Stomach smooth muscle (tissue), 2 donors: ENCODE data around the gene TTC39B.

ENCODE experiments used
- H3K27ac ChIP-seq: one replicate; pipeline ENCODE4 v1.7.0; 2013; ENCODE audit warnings: mild to moderate bottlenecking, low read length, inconsistent platforms
- H3K27me3 ChIP-seq, 2 donors: one replicate each; pipeline ENCODE4 v1.7.0; 2013; ENCODE audit warnings: low read length in 2 of 2; ENCODE audit not compliant: insufficient read depth in 2 of 2, control insufficient read depth in 1 of 2
- H3K36me3 ChIP-seq, 2 donors: one replicate each; pipeline ENCODE4 v1.7.0; 2013; ENCODE audit warnings: low read length in 2 of 2; ENCODE audit not compliant: control insufficient read depth in 2 of 2, insufficient read depth in 2 of 2
- H3K4me1 ChIP-seq: one replicate; pipeline ENCODE4 v1.7.0; 2013; ENCODE audit warnings: low read length; ENCODE audit not compliant: control insufficient read depth, insufficient read depth
- H3K4me3 ChIP-seq, 2 donors: one replicate each; pipeline ENCODE4 v1.7.0; 2013; ENCODE audit warnings: low read length in 2 of 2
- H3K9ac ChIP-seq, 2 donors: one replicate each; pipeline ENCODE4 v1.7.0; 2013; ENCODE audit warnings: low read length in 2 of 2, mild to moderate bottlenecking in 1 of 2
- H3K9me3 ChIP-seq, 2 donors: one replicate each; pipeline ENCODE4 v1.7.0; 2013; ENCODE audit warnings: low read length in 2 of 2; ENCODE audit not compliant: control insufficient read depth in 2 of 2
- donor health status: healthy.
- donor health status: Pancreatic carcinoma.

The TTC39B gene

GRCh38 chr9:15155323-15155722, 151.7 kb downstream of the TTC39B start:
- Histone ChIP-seq H3K9me3 (peaks cover 0 to under 1% of the 10 kb centered on the region in 2 donors), H3K9ac (no peak overlapping the region), H3K4me1 (peaks cover 9% of the 10 kb centered on the region), H3K36me3 (no peaks in the 10 kb centered on the region), H3K4me3 (no peak overlapping the region), H3K27me3 (no peaks in the 10 kb centered on the region), H3K27ac (peak overlapping the region; percentile 1)

GRCh38 chr9:15154677-15155076, 152.3 kb downstream of the TTC39B start:
- Histone ChIP-seq H3K4me1 (peaks cover 9% of the 10 kb centered on the region), H3K27ac (peak overlapping the region; percentile 1), H3K4me3 (peak overlapping the region in 1 of 2 donors; percentile 15), H3K36me3 (no peaks in the 10 kb centered on the region), H3K27me3 (no peaks in the 10 kb centered on the region), H3K9ac (no peak overlapping the region), H3K9me3 (peaks cover 0 to 2% of the 10 kb centered on the region in 2 donors)

- no peak overlapping the region for H3K9ac ChIP-seq
- no peaks in the 10 kb centered on the region for H3K27me3 ChIP-seq
- H3K4me3 ChIP-seq = no peak overlapping the region
- H3K9me3 ChIP-seq = peaks cover 0 to 2% of the 10 kb centered on the region in 2 donors
- H3K4me1 ChIP-seq = peaks cover 9% of the 10 kb centered on the region
- H3K27ac ChIP-seq = no peak overlapping the region
- H3K36me3 ChIP-seq = no peaks in the 10 kb centered on the region
Observed at GRCh38 chr9:15153961-15154360, 153.1 kb downstream of the TTC39B start.

- Histone ChIP-seq H3K27me3 (no peaks in the 10 kb centered on the region), H3K27ac (no peak overlapping the region), H3K36me3 (no peaks in the 10 kb centered on the region), H3K9ac (no peak overlapping the region), H3K4me1 (peaks cover 6% of the 10 kb centered on the region), H3K9me3 (peaks cover 0 to 2% of the 10 kb centered on the region in 2 donors), H3K4me3 (no peak overlapping the region)
Observed at GRCh38 chr9:15150939-15151338, 156.1 kb downstream of the TTC39B start.

GRCh38 chr9:15149450-15149849, 157.6 kb downstream of the TTC39B start:
- Histone ChIP-seq H3K9me3 (peaks cover 0 to 2% of the 10 kb centered on the region in 2 donors), H3K27me3 (no peaks in the 10 kb centered on the region), H3K4me1 (peaks cover 2% of the 10 kb centered on the region), H3K36me3 (no peaks in the 10 kb centered on the region), H3K9ac (no peak overlapping the region), H3K4me3 (no peak overlapping the region), H3K27ac (no peak overlapping the region)

- H3K27ac ChIP-seq = no peak overlapping the region
- no peaks in the 10 kb centered on the region for H3K27me3 ChIP-seq
- H3K4me1 ChIP-seq = peaks cover 2% of the 10 kb centered on the region
- H3K36me3 ChIP-seq = no peaks in the 10 kb centered on the region
- H3K4me3 ChIP-seq = no peak overlapping the region
- peaks cover 0 to 2% of the 10 kb centered on the region in 2 donors for H3K9me3 ChIP-seq
- no peak overlapping the region for H3K9ac ChIP-seq
Observed at GRCh38 chr9:15146268-15146700, 160.7 kb downstream of the TTC39B start.

- Histone ChIP-seq H3K4me3 (no peak overlapping the region), H3K27me3 (no peaks in the 10 kb centered on the region), H3K27ac (no peak overlapping the region), H3K9me3 (no peaks in the 10 kb centered on the region), H3K4me1 (peaks cover 2% of the 10 kb centered on the region), H3K36me3 (no peaks in the 10 kb centered on the region), H3K9ac (no peak overlapping the region)
Observed at GRCh38 chr9:15144622-15145061, 162.4 kb downstream of the TTC39B start.

- peaks cover 2% of the 10 kb centered on the region for H3K4me1 ChIP-seq
- H3K27me3 ChIP-seq = no peaks in the 10 kb centered on the region
- H3K9ac ChIP-seq = no peak overlapping the region
- H3K27ac ChIP-seq = no peak overlapping the region
- no peak overlapping the region for H3K4me3 ChIP-seq
- no peaks in the 10 kb centered on the region for H3K9me3 ChIP-seq
- no peaks in the 10 kb centered on the region for H3K36me3 ChIP-seq
Observed at GRCh38 chr9:15142878-15143534, 164.0 kb downstream of the TTC39B start.

GRCh38 chr9:15140051-15140450, 167.0 kb downstream of the TTC39B start:
- peaks cover 5% of the 10 kb centered on the region for H3K4me1 ChIP-seq
- H3K27me3 ChIP-seq = no peaks in the 10 kb centered on the region
- no peaks in the 10 kb centered on the region for H3K36me3 ChIP-seq
- no peak overlapping the region for H3K9ac ChIP-seq
- H3K9me3 ChIP-seq = no peaks in the 10 kb centered on the region
- no peak overlapping the region for H3K27ac ChIP-seq
- no peak overlapping the region for H3K4me3 ChIP-seq

GRCh38 chr9:15139469-15139868, 167.5 kb downstream of the TTC39B start:
- Histone ChIP-seq H3K9me3 (no peaks in the 10 kb centered on the region), H3K4me3 (no peak overlapping the region), H3K27ac (no peak overlapping the region), H3K36me3 (no peaks in the 10 kb centered on the region), H3K4me1 (peaks cover 7% of the 10 kb centered on the region), H3K27me3 (no peaks in the 10 kb centered on the region), H3K9ac (no peak overlapping the region)

GRCh38 chr9:15138357-15138686, 168.7 kb downstream of the TTC39B start:
- Histone ChIP-seq H3K9ac (no peak overlapping the region), H3K4me1 (peaks cover 7% of the 10 kb centered on the region), H3K9me3 (no peaks in the 10 kb centered on the region), H3K27me3 (no peaks in the 10 kb centered on the region), H3K4me3 (no peak overlapping the region), H3K27ac (no peak overlapping the region), H3K36me3 (no peaks in the 10 kb centered on the region)
